Activated naive CD8-positive, alpha-beta T cell treated with anti-CD3 and anti-CD28 coated beads, Interleukin-2, amount 10 ng/mL, durations not matched to agents 7 days and 5 days (primary cell): Measurements from ENCODE around the gene DNAH12. TPM values are rescaled to one million over a fixed set of nuclear protein-coding genes. Genes with fewer than 3 reads are reported as not detected.

Experiments
- ATAC-seq: fragments of 150-1000 bp; cut with Tn5 transposase; one replicate; pipeline ENCODE4 v1.10.0; 2021; ENCODE audit warnings: low read depth, moderate library complexity
- POLR2A ChIA-PET: fragments of 350-600 bp; sonication (Branson Sonifier 250); formaldehyde crosslinking; loops from one replicate; lab custom pipeline; 2021; ENCODE audit warnings: antibody characterized with exemption; lab: Charles Lee
- DNase-seq: peaks from one replicate; pipeline ENCODE4 v3.0.0; 2021
- H3K27ac Mint-ChIP-seq: one replicate; pipeline ENCODE4 v1.8.0; 2022; ENCODE audit warnings: mild to moderate bottlenecking, mixed read lengths
- H3K27me3 Mint-ChIP-seq: one replicate; pipeline ENCODE4 v1.8.0; 2022; ENCODE audit warnings: mild to moderate bottlenecking, moderate library complexity, mixed read lengths
- H3K36me3 Mint-ChIP-seq: one replicate; pipeline ENCODE4 v1.8.0; 2021; ENCODE audit warnings: mild to moderate bottlenecking, mixed read lengths
- H3K4me1 Mint-ChIP-seq: one replicate; pipeline ENCODE4 v1.8.0; 2021; ENCODE audit warnings: mixed read lengths
- H3K4me3 Mint-ChIP-seq: one replicate; pipeline ENCODE4 v1.8.0; 2022; ENCODE audit warnings: mild to moderate bottlenecking, moderate library complexity, mixed read lengths
- H3K9me3 Mint-ChIP-seq: one replicate; pipeline ENCODE4 v1.8.0; 2021; ENCODE audit warnings: mixed read lengths
- total RNA-seq, 2 experiments: library from RNA; stranded (reverse); gene quantifications; one replicate each; pipeline ENCODE4 v1.2.3, GENCODE V29; 2021

Gene DNAH12
- total RNA-seq, 2 experiments from 2014 or later: 0.20 to 0.30 TPM

- no peak for DNase-seq
- Mint-ChIP-seq H3K4me1 (peaks cover 2% of the 10 kb centered on the region), H3K4me3 (no peak overlapping the region), H3K27me3 (no peaks in the 10 kb centered on the region), H3K27ac (no peak overlapping the region), H3K9me3 (peaks cover 2% of the 10 kb centered on the region), H3K36me3 (peaks cover 31% of the 10 kb centered on the region)
- no peak for ATAC-seq
- POLR2A ChIA-PET: no interaction called here
Observed at GRCh38 chr3:57257678-57258077, 286.5 kb downstream of the DNAH12 start.

GRCh38 chr3:57256844-57257243 lies 287.3 kb downstream of the DNAH12 start:
- no peak overlapping the region for H3K4me3 Mint-ChIP-seq
- ATAC-seq (no peak), DNase-seq (no peak)
- no peak overlapping the region for H3K27ac Mint-ChIP-seq
- no peaks in the 10 kb centered on the region for H3K9me3 Mint-ChIP-seq
- peaks cover 2% of the 10 kb centered on the region for H3K4me1 Mint-ChIP-seq
- no peaks in the 10 kb centered on the region for H3K27me3 Mint-ChIP-seq
- POLR2A ChIA-PET: no interaction called here
- H3K36me3 Mint-ChIP-seq: peaks cover 27% of the 10 kb centered on the region

GRCh38 chr3:57252404-57252803 lies 291.7 kb downstream of the DNAH12 start:
- ATAC-seq: no peak
- DNase-seq: no peak
- no peaks in the 10 kb centered on the region for H3K9me3 Mint-ChIP-seq
- H3K27ac Mint-ChIP-seq: no peak overlapping the region
- peaks cover 2% of the 10 kb centered on the region for H3K4me1 Mint-ChIP-seq
- H3K4me3 Mint-ChIP-seq: no peak overlapping the region
- POLR2A ChIA-PET: no interaction called here
- H3K36me3 Mint-ChIP-seq: peaks cover 14% of the 10 kb centered on the region
- no peaks in the 10 kb centered on the region for H3K27me3 Mint-ChIP-seq

- DNase-seq (no peak), ATAC-seq (no peak)
- Mint-ChIP-seq H3K36me3 (peaks cover 34% of the 10 kb centered on the region), H3K4me3 (no peak overlapping the region), H3K9me3 (no peaks in the 10 kb centered on the region), H3K27me3 (no peaks in the 10 kb centered on the region), H3K4me1 (no peaks in the 10 kb centered on the region), H3K27ac (no peak overlapping the region)
- POLR2A ChIA-PET: no interaction called here
Observed at GRCh38 chr3:57244946-57245345, 299.2 kb downstream of the DNAH12 start.

Other genes with a start within 250 kb of the DNAH12 start
- gene PDE12, start 11.9 kb upstream of the DNAH12 start, total RNA-seq: 10 to 100 TPM; 23.3 to 27.3 TPM
- gene ARF4, start 53.0 kb upstream of the DNAH12 start, total RNA-seq: 10 to 100 TPM; 46.1 to 46.3 TPM
- gene DENND6A, start 148.7 kb upstream of the DNAH12 start, total RNA-seq: 10 to 100 TPM; 30.6 to 31.9 TPM
- 10 to 100 TPM; 58.0 to 69.7 TPM for gene SLMAP, start 212.0 kb upstream of the DNAH12 start, total RNA-seq